HepG2 (cell line): ENCODE results near the gene ELF2. TPM values are rescaled to one million over a fixed set of nuclear protein-coding genes. Genes with fewer than 3 reads are reported as not detected.
A peak's percentile ranks its signal among the peaks of the same experiment; 100 is the strongest.

Experiments
- ATM ChIP-seq: fragments of 450-650 bp; IDR thresholded peaks from 2 replicates; pipeline ENCODE4 v1.7.1; 2017; ENCODE audit warnings: mild to moderate bottlenecking, borderline replicate concordance
- CEBPG ChIP-seq: IDR thresholded peaks from 2 replicates; pipeline ENCODE4 v1.6.1; 2016
- ELF3 ChIP-seq: IDR thresholded peaks from 2 replicates; pipeline ENCODE4 v1.6.1; 2016; ENCODE audit warnings: missing genetic modification reagents, missing compliant biosample characterization
- HES4 ChIP-seq: sonication (generic); formaldehyde crosslinking; IDR thresholded peaks from 2 replicates; pipeline ENCODE4 v1.9.0; 2021; ENCODE audit warnings: mild to moderate bottlenecking, missing genetic modification reagents, borderline replicate concordance
- HMG20B ChIP-seq: conservative IDR thresholded peaks from 2 replicates; pipeline ENCODE4 v1.6.1; 2016; ENCODE audit warnings: missing genetic modification reagents, missing compliant biosample characterization
- HOXA9 ChIP-seq: sonication (generic); formaldehyde crosslinking; IDR thresholded peaks from 2 replicates; pipeline ENCODE4 v1.8.1; 2022; ENCODE audit warnings: missing genetic modification reagents, mild to moderate bottlenecking, moderate library complexity, borderline replicate concordance
- IKZF1 ChIP-seq: fragments of 450-650 bp; IDR thresholded peaks from 2 replicates; pipeline ENCODE4 v1.7.1; 2016
- ISL2 ChIP-seq: sonication (generic); formaldehyde crosslinking; IDR thresholded peaks from 2 replicates; pipeline ENCODE4 v1.5.0; 2020; ENCODE audit warnings: missing genetic modification reagents
- MIER2 ChIP-seq: IDR thresholded peaks from 2 replicates; pipeline ENCODE4 v1.6.1; 2016; ENCODE audit warnings: missing biosample characterization, missing genetic modification reagents
- NKX3-1 ChIP-seq: sonication (generic); formaldehyde crosslinking; IDR thresholded peaks from 2 replicates; pipeline ENCODE4 v1.5.0; 2020; ENCODE audit warnings: missing genetic modification reagents
- NPAS2 ChIP-seq: sonication (generic); formaldehyde crosslinking; IDR thresholded peaks from 2 replicates; pipeline ENCODE4 v1.8.0; 2022; ENCODE audit warnings: mild to moderate bottlenecking, missing genetic modification reagents, borderline replicate concordance
- RAD21 ChIP-seq: fragments of 450-650 bp; formaldehyde crosslinking; IDR thresholded peaks from 2 replicates; pipeline ENCODE4 v1.5.0; 2020; ENCODE audit warnings: mild to moderate bottlenecking
- RFX1 ChIP-seq: fragments of 450-650 bp; IDR thresholded peaks from 2 replicates; pipeline ENCODE4 v1.6.1; 2017
- TRIM24 ChIP-seq: sonication (generic); formaldehyde crosslinking; IDR thresholded peaks from 2 replicates; pipeline ENCODE4 v1.8.0; 2022; ENCODE audit warnings: mild to moderate bottlenecking, missing genetic modification reagents
- ZBTB25 ChIP-seq: IDR thresholded peaks from 2 replicates; pipeline ENCODE4 v1.6.1; 2018; ENCODE audit warnings: missing genetic modification reagents
- ZFP1 ChIP-seq: IDR thresholded peaks from 2 replicates; pipeline ENCODE4 v1.6.1; 2016
- ZFY ChIP-seq: sonication (generic); formaldehyde crosslinking; IDR thresholded peaks from 2 replicates; pipeline ENCODE4 v1.4.0; 2020; ENCODE audit warnings: missing genetic modification reagents
- ZNF124 ChIP-seq: sonication (generic); formaldehyde crosslinking; IDR thresholded peaks from 2 replicates; pipeline ENCODE4 v1.4.0; 2020; ENCODE audit warnings: missing genetic modification reagents
- ZNF17 ChIP-seq: sonication (generic); formaldehyde crosslinking; IDR thresholded peaks from 2 replicates; pipeline ENCODE4 v1.5.0; 2020; ENCODE audit warnings: mild to moderate bottlenecking, missing genetic modification reagents
- ZNF282 ChIP-seq: fragments of 450-650 bp; IDR thresholded peaks from 2 replicates; pipeline ENCODE4 v1.6.1; 2018; ENCODE audit not compliant: partially characterized antibody
- ZNF333 ChIP-seq: sonication (generic); formaldehyde crosslinking; IDR thresholded peaks from 2 replicates; pipeline ENCODE4 v1.4.0; 2020; ENCODE audit warnings: mild to moderate bottlenecking, missing genetic modification reagents, borderline replicate concordance
- ZNF432 ChIP-seq: sonication (generic); formaldehyde crosslinking; IDR thresholded peaks from 2 replicates; pipeline ENCODE4 v1.5.0; 2020; ENCODE audit warnings: missing genetic modification reagents, mild to moderate bottlenecking, borderline replicate concordance
- ZNF558 ChIP-seq: sonication (generic); formaldehyde crosslinking; IDR thresholded peaks from 2 replicates; pipeline ENCODE4 v1.9.0; 2022; ENCODE audit warnings: mild to moderate bottlenecking, missing genetic modification reagents, borderline replicate concordance
- ZNF619 ChIP-seq: sonication (generic); formaldehyde crosslinking; IDR thresholded peaks from 2 replicates; pipeline ENCODE4 v1.4.0; 2020; ENCODE audit warnings: mild to moderate bottlenecking, missing genetic modification reagents
- ZNF747 ChIP-seq: sonication (generic); formaldehyde crosslinking; IDR thresholded peaks from 2 replicates; pipeline ENCODE4 v1.8.1; 2023; ENCODE audit warnings: missing genetic modification reagents, mild to moderate bottlenecking, borderline replicate concordance
- ZSCAN21 ChIP-seq: sonication (generic); formaldehyde crosslinking; IDR thresholded peaks from 2 replicates; pipeline ENCODE4 v1.8.0; 2022; ENCODE audit warnings: mild to moderate bottlenecking, missing genetic modification reagents, moderate library complexity, borderline replicate concordance
- polyA plus RNA-seq, 8 experiments: library from polyadenylated mRNA; depleted of rRNA in 3 of 8; stranded (reverse) in 7 of 8; unstranded in 1 of 8; fragments of >200 nt; fragmentation: Illumina TruSeq in 4 of 8; extraction: Trizol in 4 of 8; gene quantifications; 2 replicates each; pipeline versions ENCODE4 v1.2.1 to v1.2.3, GENCODE V29; 2011 to 2016; ENCODE audit warnings: low read depth in 4 of 8, missing spikeins in 1 of 8, mixed read lengths in 1 of 8; ENCODE audit not compliant: insufficient read depth in 1 of 8
- total RNA-seq, 5 experiments: library from RNA; depleted of rRNA; stranded (reverse); fragments of >200 nt; fragmentation: Illumina TruSeq; extraction: Trizol; gene quantifications; 2 replicates each; pipeline ENCODE4 v1.2.3, GENCODE V29; 2016; ENCODE audit warnings: low read depth in 1 of 5
- TF ChIP-seq, protein P1 (sequence below): sonication (generic); formaldehyde crosslinking; IDR thresholded peaks from 2 replicates; pipeline ENCODE4 v1.4.0; 2020; ENCODE audit warnings: missing genetic modification reagents

ELF2 gene
- total and polyA plus RNA-seq, 2 of the 13 experiments (the other 11 are each of a cell fraction or from before 2014, with no cell fraction given), result 28.6 to 35.4 TPM

DNA sequence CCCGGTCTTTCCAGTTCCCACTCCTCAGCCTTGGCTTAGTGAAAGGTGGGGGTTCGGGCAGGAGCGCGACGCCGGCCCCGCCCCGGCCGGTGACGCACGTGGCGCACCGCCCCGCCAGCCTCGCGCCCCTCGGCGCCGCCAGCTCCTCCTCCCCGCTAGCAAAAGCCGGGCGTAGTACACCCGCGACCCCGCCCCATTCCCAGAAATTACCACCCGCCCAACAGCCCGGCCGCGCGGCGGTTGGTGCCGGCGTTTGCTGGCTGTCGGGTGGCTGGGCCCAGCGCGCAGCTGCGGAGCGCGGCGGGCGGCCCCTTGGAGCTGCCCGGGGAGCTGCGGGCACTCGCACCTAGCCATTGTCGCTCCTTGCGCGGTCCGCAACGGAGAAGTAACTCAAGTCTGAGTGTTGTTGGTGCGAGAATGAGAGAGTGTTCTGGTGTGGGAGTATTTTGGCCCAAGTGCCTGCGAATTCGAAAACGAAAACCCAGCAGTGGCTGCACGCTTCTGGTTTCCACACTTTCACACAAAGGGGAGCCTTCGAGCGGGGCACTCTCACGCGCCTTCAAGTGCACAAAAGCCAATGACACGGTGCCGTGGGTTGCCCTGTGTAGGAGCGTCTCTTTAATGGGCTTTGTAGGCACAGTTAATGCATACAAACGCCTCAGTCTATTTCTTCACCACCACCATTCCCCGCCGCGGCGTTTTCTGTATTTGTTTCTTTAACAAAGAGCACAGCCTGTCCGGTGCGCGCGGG, 1.0 kb upstream of the ELF2 start (continued):
- no peak for TF ChIP-seq HOXA9
- TF ChIP-seq ZNF558, result peak; percentile 57; the same call in 1 of the 2 replicates
- TF ChIP-seq NPAS2 (CRISPR knock-in tag), result no peak
- no peak for TF ChIP-seq ZNF17 (CRISPR knock-in tag)
- no peak for TF ChIP-seq NKX3-1 (CRISPR knock-in tag)
- TF ChIP-seq CEBPG, result no peak
- TF ChIP-seq, protein P1, sequence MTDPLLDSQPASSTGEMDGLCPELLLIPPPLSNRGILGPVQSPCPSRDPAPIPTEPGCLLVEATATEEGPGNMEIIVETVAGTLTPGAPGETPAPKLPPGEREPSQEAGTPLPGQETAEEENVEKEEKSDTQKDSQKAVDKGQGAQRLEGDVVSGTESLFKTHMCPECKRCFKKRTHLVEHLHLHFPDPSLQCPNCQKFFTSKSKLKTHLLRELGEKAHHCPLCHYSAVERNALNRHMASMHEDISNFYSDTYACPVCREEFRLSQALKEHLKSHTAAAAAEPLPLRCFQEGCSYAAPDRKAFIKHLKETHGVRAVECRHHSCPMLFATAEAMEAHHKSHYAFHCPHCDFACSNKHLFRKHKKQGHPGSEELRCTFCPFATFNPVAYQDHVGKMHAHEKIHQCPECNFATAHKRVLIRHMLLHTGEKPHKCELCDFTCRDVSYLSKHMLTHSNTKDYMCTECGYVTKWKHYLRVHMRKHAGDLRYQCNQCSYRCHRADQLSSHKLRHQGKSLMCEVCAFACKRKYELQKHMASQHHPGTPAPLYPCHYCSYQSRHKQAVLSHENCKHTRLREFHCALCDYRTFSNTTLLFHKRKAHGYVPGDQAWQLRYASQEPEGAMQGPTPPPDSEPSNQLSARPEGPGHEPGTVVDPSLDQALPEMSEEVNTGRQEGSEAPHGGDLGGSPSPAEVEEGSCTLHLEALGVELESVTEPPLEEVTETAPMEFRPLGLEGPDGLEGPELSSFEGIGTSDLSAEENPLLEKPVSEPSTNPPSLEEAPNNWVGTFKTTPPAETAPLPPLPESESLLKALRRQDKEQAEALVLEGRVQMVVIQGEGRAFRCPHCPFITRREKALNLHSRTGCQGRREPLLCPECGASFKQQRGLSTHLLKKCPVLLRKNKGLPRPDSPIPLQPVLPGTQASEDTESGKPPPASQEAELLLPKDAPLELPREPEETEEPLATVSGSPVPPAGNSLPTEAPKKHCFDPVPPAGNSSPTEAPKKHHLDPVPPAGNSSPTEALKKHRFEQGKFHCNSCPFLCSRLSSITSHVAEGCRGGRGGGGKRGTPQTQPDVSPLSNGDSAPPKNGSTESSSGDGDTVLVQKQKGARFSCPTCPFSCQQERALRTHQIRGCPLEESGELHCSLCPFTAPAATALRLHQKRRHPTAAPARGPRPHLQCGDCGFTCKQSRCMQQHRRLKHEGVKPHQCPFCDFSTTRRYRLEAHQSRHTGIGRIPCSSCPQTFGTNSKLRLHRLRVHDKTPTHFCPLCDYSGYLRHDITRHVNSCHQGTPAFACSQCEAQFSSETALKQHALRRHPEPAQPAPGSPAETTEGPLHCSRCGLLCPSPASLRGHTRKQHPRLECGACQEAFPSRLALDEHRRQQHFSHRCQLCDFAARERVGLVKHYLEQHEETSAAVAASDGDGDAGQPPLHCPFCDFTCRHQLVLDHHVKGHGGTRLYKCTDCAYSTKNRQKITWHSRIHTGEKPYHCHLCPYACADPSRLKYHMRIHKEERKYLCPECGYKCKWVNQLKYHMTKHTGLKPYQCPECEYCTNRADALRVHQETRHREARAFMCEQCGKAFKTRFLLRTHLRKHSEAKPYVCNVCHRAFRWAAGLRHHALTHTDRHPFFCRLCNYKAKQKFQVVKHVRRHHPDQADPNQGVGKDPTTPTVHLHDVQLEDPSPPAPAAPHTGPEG, result peak; percentile 87; the same call in 1 of the 2 replicates
- TF ChIP-seq ISL2, result peak; percentile 43
- TF ChIP-seq TRIM24 (CRISPR knock-in tag), result no peak
- no peak for TF ChIP-seq MIER2 (CRISPR knock-in tag)
- peak; percentile 80 for TF ChIP-seq ZFY (CRISPR knock-in tag)
- no peak for TF ChIP-seq ZNF619 (CRISPR knock-in tag)
- no peak; the same call in 1 of the 2 replicates for TF ChIP-seq ZNF747 (CRISPR knock-in tag)
- peak; percentile 55; the same call in 1 of the 2 replicates for TF ChIP-seq ELF3 (CRISPR knock-in tag)
- TF ChIP-seq RAD21 (CRISPR knock-in tag), result no peak
- TF ChIP-seq ATM, result no peak
- no peak for TF ChIP-seq IKZF1
- no peak; the same call in 1 of the 2 replicates for TF ChIP-seq ZNF333 (CRISPR knock-in tag)
- TF ChIP-seq ZNF124 (CRISPR knock-in tag), result 0 out of 2 replicates have a peak, but pooled peaks have one; percentile 25
- TF ChIP-seq ZBTB25 (CRISPR knock-in tag), result no peak
- TF ChIP-seq ZNF432 (CRISPR knock-in tag), result no peak
- TF ChIP-seq HMG20B, result no peak
- peak; percentile 31; the same call in 1 of the 2 replicates for TF ChIP-seq ZSCAN21 (CRISPR knock-in tag)
- TF ChIP-seq RFX1, result no peak
- 0 out of 2 replicates have a peak, but pooled peaks have one; percentile 28 for TF ChIP-seq HES4 (CRISPR knock-in tag)
- no peak for TF ChIP-seq ZNF282
- no peak for TF ChIP-seq ZFP1
